GM12864 (cell line): Measurements from ENCODE around the gene GARS1.

ENCODE experiments used
- DNase-seq: peaks from one replicate; pipeline ENCODE4 v3.0.0-alpha.2; 2011; ENCODE audit warnings: low read depth
- H3K4me3 ChIP-seq: 2 replicates; pipeline ENCODE4 v1.5.1; 2011; ENCODE audit warnings: mild to moderate bottlenecking, low read depth, low read length, control low read depth
- CTCF ChIP-seq: IDR thresholded peaks from 2 replicates; pipeline ENCODE4 v1.5.1; 2011; ENCODE audit warnings: low read depth, mild to moderate bottlenecking, moderate library complexity, low read length, control low read depth, inconsistent platforms; ENCODE audit errors: missing control alignments

The GARS1 gene

GRCh38 chr7:30654296-30655090, 59.8 kb downstream of the GARS1 start:
- H3K4me3 ChIP-seq, result no peak overlapping the region
- TF ChIP-seq CTCF, result no peak
- DNase-seq, result no peak

GRCh38 chr7:30655096-30655970, 60.7 kb downstream of the GARS1 start:
- no peak for DNase-seq
- no peak for TF ChIP-seq CTCF
- H3K4me3 ChIP-seq, result no peak overlapping the region

- no peak for DNase-seq
- no peak overlapping the region for H3K4me3 ChIP-seq
- no peak for TF ChIP-seq CTCF
Observed at GRCh38 chr7:30656006-30656957, 61.6 kb downstream of the GARS1 start.

GRCh38 chr7:30657131-30657530, 62.5 kb downstream of the GARS1 start:
- TF ChIP-seq CTCF, result no peak
- H3K4me3 ChIP-seq, result no peak overlapping the region
- DNase-seq, result no peak

- no peak for TF ChIP-seq CTCF
- no peak for DNase-seq
Observed at GRCh38 chr7:30658479-30659074, 63.9 kb downstream of the GARS1 start.

GRCh38 chr7:30659312-30659711, 64.6 kb downstream of the GARS1 start:
- no peak for DNase-seq
- no peak overlapping the region for H3K4me3 ChIP-seq
- no peak for TF ChIP-seq CTCF

More at GRCh38 chr7:30658479-30659074, 63.9 kb downstream of the GARS1 start:
- no peak overlapping the region for H3K4me3 ChIP-seq
